DLD1 (cell line): ENCODE data around the gene LIF.
"Not testable (repeated sequence)": the region's sequence is repeated elsewhere in the genome, so short reads cannot be mapped to it uniquely, and the experiment has no call there.

Experiments used
- in situ Hi-C: cut with HindIII; loops from 2 replicates; pipeline ENCODE4 v1.10.0; 2017; ENCODE audit warnings: low sequenced_read_pairs

The LIF gene

GRCh38 chr22:30212996-30213441, 33.5 kb downstream of the LIF start:
- in situ Hi-C loops = no loop called here

- in situ Hi-C loops = no loop called here
Measured at GRCh38 chr22:30212363-30212995, 34.1 kb downstream of the LIF start.

DNA sequence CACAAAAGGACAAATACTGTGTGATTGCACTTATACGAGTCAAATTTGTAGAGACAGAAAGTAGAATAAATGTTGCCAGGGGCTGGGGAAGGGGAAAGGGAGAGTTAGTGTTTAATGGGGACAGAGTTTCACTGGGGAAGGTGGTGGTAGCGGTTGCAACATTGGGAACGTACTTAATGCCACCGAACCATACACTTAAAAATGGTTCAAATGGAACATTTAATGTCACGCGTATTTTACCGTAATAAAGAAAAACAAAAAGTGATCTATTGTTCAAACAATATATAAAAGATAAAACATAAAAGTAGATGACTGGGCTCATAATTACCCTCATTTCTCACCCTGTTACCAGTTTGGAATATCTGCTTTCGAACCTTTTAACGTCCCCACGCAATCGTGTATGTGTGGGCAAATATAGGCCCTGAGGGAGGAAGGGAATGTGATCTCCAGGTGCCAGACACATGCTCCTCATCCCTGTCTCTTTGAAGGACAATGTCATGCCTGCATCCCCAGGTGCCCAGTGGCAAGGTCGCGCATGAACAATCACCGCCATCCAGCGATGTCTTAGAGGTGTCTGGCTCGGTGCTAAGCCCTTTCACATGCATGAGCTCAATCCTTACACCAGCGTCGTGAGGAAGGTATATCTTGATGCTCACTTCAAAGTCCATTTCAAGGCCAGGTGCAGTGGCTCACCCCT, 35.3 kb downstream of the LIF start:
- in situ Hi-C loops = no loop called here

DNA sequence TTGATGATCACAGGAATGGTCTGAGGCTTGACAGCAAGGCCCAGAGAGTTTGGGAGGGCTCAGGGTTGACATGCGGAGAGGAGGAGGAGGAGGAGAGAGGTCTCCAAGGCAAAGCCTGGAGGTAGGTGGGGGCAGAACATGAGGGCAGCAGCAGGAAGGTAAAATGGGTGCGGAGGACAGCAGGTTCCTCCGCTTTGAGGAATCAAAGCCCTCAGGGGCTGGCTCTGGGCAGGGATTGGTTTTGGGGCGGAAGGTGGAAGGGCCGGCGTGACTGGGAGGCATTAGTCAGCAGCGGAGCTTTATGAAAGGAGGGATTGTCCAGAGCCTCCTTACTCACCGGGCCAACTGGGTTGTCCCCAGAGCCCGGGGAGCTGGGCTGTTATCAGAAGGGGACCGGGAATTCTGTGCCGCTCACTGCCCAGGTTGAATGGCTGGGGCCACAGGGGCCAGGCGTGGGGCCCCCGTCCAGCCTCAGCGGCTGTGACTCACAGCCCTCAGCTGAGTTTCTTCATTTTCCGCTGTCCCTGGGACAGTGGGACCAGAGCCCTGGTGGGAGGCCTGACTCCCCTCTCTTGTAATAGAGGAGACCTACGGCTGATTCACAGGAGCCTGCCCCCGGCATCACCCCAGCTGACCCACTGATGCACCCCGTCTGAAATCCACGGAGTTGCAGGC, 36.2 kb downstream of the LIF start:
- in situ Hi-C loops = no loop called here

- in situ Hi-C loops = no loop called here
Measured at GRCh38 chr22:30209642-30210041, 36.9 kb downstream of the LIF start.

DNA sequence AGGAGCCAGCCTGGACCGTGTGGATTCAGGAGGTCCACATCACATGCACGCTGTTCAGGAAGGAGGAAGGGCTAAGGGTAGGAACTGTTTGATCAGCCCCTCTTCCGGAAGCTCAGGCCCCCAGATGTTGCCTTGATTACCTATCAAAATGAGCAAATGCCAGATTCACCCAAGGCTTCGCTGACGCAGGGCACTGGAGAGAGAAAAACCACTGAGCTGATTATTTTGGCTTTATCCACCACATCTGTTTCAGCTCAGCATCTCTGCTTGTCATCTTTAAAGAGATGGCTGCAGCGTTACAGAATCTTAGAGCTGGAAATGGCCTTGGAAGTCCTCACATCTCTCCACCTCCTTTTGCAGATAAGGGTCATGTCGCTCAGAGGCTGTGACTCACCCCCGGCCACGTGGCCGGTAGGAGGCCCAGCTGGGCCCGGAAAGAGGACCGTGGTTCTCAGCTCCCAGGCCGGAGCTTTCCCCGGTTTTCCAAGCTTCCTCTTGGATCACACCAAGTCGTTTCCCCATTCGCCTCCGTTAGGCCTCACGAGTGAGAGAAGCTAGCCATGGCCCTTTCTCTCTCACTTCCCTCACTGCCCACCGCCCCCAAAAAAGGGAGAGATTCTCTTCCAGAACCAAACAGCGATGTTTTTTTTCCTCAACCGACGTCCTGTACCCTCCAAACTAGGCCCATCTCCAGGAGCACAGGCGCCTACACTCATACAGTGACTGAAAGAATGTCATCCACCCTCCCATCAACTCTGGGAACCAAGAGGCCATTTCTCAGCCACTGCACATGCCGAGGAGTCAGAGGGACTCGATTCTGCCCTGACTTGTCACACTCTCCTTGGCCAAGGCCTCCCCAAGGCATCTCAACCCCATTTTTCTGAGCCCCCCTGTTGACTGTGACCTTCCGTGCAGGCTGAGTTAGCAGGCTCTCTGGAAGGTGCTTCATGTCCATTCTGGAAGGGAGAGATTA, 37.6 kb downstream of the LIF start:
- in situ Hi-C loops = no loop called here

DNA sequence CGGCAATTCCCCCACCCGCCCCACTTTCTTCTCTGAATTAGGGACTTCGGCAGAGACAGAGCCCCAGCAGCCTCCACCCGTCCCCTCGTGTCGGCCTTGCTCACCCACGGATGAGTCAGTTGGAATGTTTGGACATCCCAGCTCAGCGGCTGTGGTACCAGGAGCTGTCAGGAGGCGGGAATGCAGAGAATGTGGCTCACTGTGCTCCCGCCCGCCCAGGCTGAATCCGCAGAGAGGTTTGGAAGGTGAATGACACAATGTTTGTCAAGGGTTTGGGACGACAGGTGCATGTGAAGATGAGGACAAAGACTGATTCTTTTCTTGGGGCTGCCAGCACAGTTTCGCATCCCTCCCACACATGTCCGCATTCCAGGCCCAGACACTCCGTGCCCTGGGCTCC, 39.6 kb downstream of the LIF start:
- in situ Hi-C loops = no loop called here

GRCh38 chr22:30205281-30206115, 41.1 kb downstream of the LIF start:
- in situ Hi-C loops = no loop called here

DNA sequence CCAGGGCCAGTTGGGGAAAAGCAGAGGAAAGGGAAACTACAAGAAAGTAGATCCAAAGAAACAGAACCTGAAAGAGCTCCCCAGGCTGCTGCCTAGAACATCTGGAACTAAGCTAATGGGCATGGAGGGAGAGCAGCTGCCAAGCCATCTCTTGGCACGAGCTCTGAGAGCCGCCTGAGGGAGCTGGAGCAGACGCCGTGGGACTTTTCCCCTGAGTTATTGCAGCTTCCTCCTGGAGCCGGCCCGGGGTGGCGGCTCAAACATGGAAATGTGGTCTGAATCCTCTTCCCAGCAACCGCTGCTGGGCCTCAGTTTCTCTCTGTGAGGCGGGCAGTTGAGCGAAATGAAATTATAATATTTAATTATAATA, 41.8 kb downstream of the LIF start:
- in situ Hi-C loops = no loop called here

GRCh38 chr22:30204015-30204741, 42.4 kb downstream of the LIF start:
- in situ Hi-C loops = no loop called here

- in situ Hi-C loops = no loop called here
Measured at GRCh38 chr22:30202531-30203006, 44.0 kb downstream of the LIF start.

GRCh38 chr22:30201945-30202344, 44.6 kb downstream of the LIF start:
- in situ Hi-C loops = no loop called here

DNA sequence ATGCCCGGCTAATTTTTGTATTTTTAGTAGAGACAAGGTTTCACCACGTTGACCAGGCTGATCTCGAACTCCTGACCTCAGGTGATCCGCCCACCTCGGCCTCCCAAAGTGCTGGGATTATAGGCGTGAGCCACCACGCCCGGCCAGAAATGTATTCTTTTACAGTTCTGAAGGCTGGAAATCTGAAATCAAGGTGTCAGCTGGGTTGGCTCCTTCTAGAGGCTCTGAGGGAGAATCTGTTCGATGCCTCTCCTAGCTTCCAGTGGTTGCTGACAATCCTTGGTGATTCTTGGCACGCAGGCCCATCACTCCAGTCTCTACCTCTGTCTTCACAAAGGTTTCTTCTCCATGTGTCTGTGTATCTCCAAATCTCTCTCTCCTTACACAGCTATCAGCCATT, 45.7 kb downstream of the LIF start:
- in situ Hi-C loops = not testable (repeated sequence)

DNA sequence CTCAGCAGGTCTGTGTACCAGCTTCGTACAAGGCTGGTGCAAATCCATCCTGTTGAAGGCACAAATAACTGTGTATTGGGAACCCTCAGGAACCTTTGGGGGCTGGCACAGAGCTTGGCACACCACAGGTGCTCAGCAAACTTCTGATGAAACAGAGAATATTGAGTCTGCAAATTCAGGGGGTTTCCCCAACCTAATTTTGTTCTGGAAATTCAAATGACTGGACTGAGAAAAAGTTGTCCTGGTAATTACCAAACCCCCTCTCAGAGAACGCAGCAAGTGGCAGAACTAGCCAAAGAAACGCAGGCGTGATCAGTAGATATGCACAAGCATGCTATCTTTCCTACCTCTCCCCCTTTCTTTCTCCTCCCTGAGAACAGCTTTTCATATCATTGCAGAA, 47.6 kb downstream of the LIF start:
- in situ Hi-C loops = no loop called here

- in situ Hi-C loops = no loop called here
Measured at GRCh38 chr22:30198152-30198825, 48.3 kb downstream of the LIF start.

- in situ Hi-C loops = no loop called here
Measured at GRCh38 chr22:30197389-30197788, 49.2 kb downstream of the LIF start.

GRCh38 chr22:30196880-30197336, 49.7 kb downstream of the LIF start:
- in situ Hi-C loops = no loop called here

GRCh38 chr22:30196141-30196879, 50.2 kb downstream of the LIF start:
- in situ Hi-C loops = no loop called here
